ENCODE results near the gene SEPTIN3. TPM values are rescaled to one million over a fixed set of nuclear protein-coding genes. Genes with fewer than 3 reads are reported as not detected.
A peak's percentile ranks its signal among the peaks of the same experiment; 100 is the strongest.

The SEPTIN3 gene
- total and polyA plus RNA-seq, 10 of the 15 experiments (the other 5 are each of a cell fraction or from before 2014, with no cell fraction given) = 0.05 to 3.1 (median 0.87) TPM

DNA sequence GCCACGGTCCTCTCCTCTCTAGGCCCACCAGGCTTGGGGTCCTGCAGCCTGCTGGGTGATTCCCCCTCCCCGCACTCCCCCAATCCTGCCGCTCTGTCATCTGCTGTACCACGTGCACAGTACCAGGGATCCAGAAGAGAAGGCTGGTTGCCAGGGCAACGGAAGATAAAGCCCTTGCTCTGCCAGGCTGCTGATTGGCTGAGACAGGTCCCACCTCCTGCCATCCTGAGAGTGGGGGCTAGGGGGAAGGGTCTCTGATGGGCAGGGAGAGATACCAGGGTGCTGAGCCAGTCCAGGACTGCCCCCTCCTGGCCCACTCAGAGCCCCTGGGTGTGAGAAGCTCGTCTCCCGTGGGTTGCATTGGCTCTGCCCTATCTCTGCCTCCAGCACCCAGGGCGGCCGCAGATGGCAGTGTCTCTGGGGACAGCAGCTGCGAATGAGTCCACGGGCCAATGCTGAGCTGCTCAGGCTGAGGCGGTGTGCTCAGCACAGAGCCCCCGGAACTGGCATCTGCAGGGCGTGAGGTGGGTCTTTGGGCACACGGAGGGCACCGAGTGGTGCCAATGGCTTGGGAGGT lies 17.3 kb upstream of the SEPTIN3 start, which contains the start of gene SMIM45:
TSS of gene SMIM45 (plus strand) at position 253 of the 577 bp plus-strand sequence.
- no peak within 1 kb of the TSS for H3K9ac ChIP-seq (ENCODE audit: control insufficient read depth, insufficient read depth, low read length)
- H2AFZ ChIP-seq (ENCODE audit: control insufficient read depth, low read depth, low read length) = no peak within 1 kb of the TSS
- ChIA-PET SMC1A (ENCODE audit: uncharacterized antibody, unreplicated experiment) (interaction anchor here (0.5 to 4.3 kb wide), 7 partner anchors 8 to 253 kb away, joined by 3 to 31 read pairs (median 4); partner anchors contain the start of genes MEI1 and TNFRSF13C), CTCF (interaction anchor here (0.7 to 4.2 kb wide), 14 partner anchors 8 to 254 kb away, joined by 3 to 27 read pairs (median 5); partner anchors contain the start of genes MEI1 and WBP2NL), RAD21 (ENCODE audit: unreplicated experiment) (interaction anchor here (0.8 to 7.9 kb wide), 7 partner anchors 8 to 255 kb away, joined by 3 to 115 read pairs (median 5); partner anchors contain the start of genes NDUFA6 and TNFRSF13C), POLR2A (interaction anchor here (0.7 to 8.3 kb wide), 3 partner anchors 15 to 485 kb away, joined by 3 to 145 read pairs (median 3); no protein-coding TSS in a partner anchor)
- ATAC-seq = peak; percentile 35
- peak; percentile 47; the same call in 1 of the 2 replicates for TF ChIP-seq NFYB (IDR thresholded peaks at IDR 0.05; ENCODE audit: insufficient read depth, low read depth, low read length)
- TF ChIP-seq, protein P1, sequence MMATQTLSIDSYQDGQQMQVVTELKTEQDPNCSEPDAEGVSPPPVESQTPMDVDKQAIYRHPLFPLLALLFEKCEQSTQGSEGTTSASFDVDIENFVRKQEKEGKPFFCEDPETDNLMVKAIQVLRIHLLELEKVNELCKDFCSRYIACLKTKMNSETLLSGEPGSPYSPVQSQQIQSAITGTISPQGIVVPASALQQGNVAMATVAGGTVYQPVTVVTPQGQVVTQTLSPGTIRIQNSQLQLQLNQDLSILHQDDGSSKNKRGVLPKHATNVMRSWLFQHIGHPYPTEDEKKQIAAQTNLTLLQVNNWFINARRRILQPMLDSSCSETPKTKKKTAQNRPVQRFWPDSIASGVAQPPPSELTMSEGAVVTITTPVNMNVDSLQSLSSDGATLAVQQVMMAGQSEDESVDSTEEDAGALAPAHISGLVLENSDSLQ (IDR thresholded peaks at IDR 0.05) = 0 out of 2 replicates have a peak, but pooled peaks have one; percentile 18
- TF ChIP-seq MEF2B (IDR thresholded peaks at IDR 0.05; ENCODE audit: partially characterized antibody, poor library complexity, severe bottlenecking) = peak; percentile 87
- TF ChIP-seq TCF12 (IDR thresholded peaks at IDR 0.05; ENCODE audit: low read depth, low read length) = 0 out of 2 replicates have a peak, but pooled peaks have one; percentile 28
- no peak for TF ChIP-seq YY1 (IDR thresholded peaks at IDR 0.05; ENCODE audit: low read depth, low read length)
- TF ChIP-seq ZZZ3 (IDR thresholded peaks at IDR 0.05; ENCODE audit: control insufficient read depth, insufficient read length, low read depth) = no peak
- TF ChIP-seq GATAD2B (conservative IDR thresholded peaks at IDR 0.05; ENCODE audit: low read depth) = peak; percentile 48; the same call in 1 of the 2 replicates
- TF ChIP-seq SRF (IDR thresholded peaks at IDR 0.05; ENCODE audit: low read depth in 2 of 2, low read length in 2 of 2) = 0 out of 4 replicates have a peak, but pooled peaks of 1 of the 2 experiments have one; percentile 11
- TF ChIP-seq, protein P2, sequence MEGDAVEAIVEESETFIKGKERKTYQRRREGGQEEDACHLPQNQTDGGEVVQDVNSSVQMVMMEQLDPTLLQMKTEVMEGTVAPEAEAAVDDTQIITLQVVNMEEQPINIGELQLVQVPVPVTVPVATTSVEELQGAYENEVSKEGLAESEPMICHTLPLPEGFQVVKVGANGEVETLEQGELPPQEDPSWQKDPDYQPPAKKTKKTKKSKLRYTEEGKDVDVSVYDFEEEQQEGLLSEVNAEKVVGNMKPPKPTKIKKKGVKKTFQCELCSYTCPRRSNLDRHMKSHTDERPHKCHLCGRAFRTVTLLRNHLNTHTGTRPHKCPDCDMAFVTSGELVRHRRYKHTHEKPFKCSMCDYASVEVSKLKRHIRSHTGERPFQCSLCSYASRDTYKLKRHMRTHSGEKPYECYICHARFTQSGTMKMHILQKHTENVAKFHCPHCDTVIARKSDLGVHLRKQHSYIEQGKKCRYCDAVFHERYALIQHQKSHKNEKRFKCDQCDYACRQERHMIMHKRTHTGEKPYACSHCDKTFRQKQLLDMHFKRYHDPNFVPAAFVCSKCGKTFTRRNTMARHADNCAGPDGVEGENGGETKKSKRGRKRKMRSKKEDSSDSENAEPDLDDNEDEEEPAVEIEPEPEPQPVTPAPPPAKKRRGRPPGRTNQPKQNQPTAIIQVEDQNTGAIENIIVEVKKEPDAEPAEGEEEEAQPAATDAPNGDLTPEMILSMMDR (IDR thresholded peaks at IDR 0.05 in 2 of 3, conservative IDR thresholded peaks at IDR 0.05 in 1 of 3; ENCODE audit: control insufficient read depth in 2 of 3, extremely low read depth in 1 of 3, insufficient read depth in 1 of 3, low read depth in 3 of 3, low read length in 3 of 3) = peak in 1 of 3 experiments; percentile 19; a peak in 2 of 6 replicates
- no peak for TF ChIP-seq ZNF687 (IDR thresholded peaks at IDR 0.05)
- peak; percentile 77; the same call in 1 of the 2 replicates for TF ChIP-seq BMI1 (IDR thresholded peaks at IDR 0.05; ENCODE audit: borderline replicate concordance)
- TF ChIP-seq SMAD1 (IDR thresholded peaks at IDR 0.05; ENCODE audit: low read depth, partially characterized antibody) = no peak
- no peak for TF ChIP-seq ZNF24 (IDR thresholded peaks at IDR 0.05)
- TF ChIP-seq RAD51 (IDR thresholded peaks at IDR 0.05) = peak; percentile 41; the same call in 1 of the 2 replicates
- no peak for TF ChIP-seq SMC3 (IDR thresholded peaks at IDR 0.05; ENCODE audit: borderline replicate concordance, low read length)
- no peak within 1 kb of the TSS for H3K27ac ChIP-seq (ENCODE audit: control insufficient read depth, insufficient read depth)
- no peaks in the 10 kb centered on the region for H3K9me3 ChIP-seq (replicated peaks; ENCODE audit: control insufficient read depth, insufficient read depth, low read length)
- peaks cover 41% of the 10 kb centered on the region for H3K4me1 ChIP-seq (ENCODE audit: control insufficient read depth, insufficient read depth, low read length)
- intact Hi-C loops (cut with micrococcal nuclease; ENCODE audit: unreplicated experiment) = loop anchor here (5.0 kb wide), 1 partner anchor 160 kb away; no protein-coding TSS in a partner anchor
- no peaks in the 10 kb centered on the region for H3K27me3 ChIP-seq (replicated peaks in 1 of 2; ENCODE audit: control insufficient read depth in 2 of 2, insufficient read depth in 2 of 2, low read length in 1 of 2)
- BruUV-seq (replicated peaks) = no TSS peak
- no peak for FAIRE-seq
- no peak for DNase-seq (ENCODE audit: low read depth, low spot score)
- no peaks in the 10 kb centered on the region for H3K36me3 ChIP-seq (ENCODE audit: control insufficient read depth in 2 of 2, insufficient read depth in 2 of 2, low read length in 1 of 2)
- in situ Hi-C loops (cut with MboI) = no loop called here
- no peaks in the 10 kb centered on the region for H4K20me1 ChIP-seq (ENCODE audit: control insufficient read depth, insufficient read depth)
- WGBS (ENCODE audit: insufficient coverage, insufficient replicate concordance, low lambda C conversion rate, missing lambda C conversion rate) = 10% methylated on average over 16 of the region's 16 CpGs
- H3K4me3 ChIP-seq = no peak within 1 kb of the TSS
- peaks cover 8% of the 10 kb centered on the region for H3K79me2 ChIP-seq (ENCODE audit: control insufficient read depth, insufficient read depth, low read length)
- H3K4me2 ChIP-seq (ENCODE audit: control insufficient read depth, insufficient read depth) = no peak within 1 kb of the TSS

Measured in GM12878 (cell line).